ENCODE results near the gene KLHDC3. TPM values are rescaled to one million over a fixed set of nuclear protein-coding genes. Genes with fewer than 3 reads are reported as not detected.
A peak's percentile ranks its signal among the peaks of the same experiment; 100 is the strongest.

The KLHDC3 gene
- polyA plus RNA-seq, result 60.3 TPM

- H3K27me3 Mint-ChIP-seq, result no peaks in the 10 kb centered on the region
- peak within 1 kb of the TSS; percentile 37 to 94 (median 60) for H3K27ac Mint-ChIP-seq
- peaks cover 17 to 37% (median 35%) of the 10 kb centered on the region in 3 donors for H3K4me1 Mint-ChIP-seq
- H3K4me3 Mint-ChIP-seq, result peak within 1 kb of the TSS; percentile 82 to 95 (median 92)
- H3K36me3 Mint-ChIP-seq, result peaks cover 2% of the 10 kb centered on the region
- no peaks in the 10 kb centered on the region for H3K9me3 Mint-ChIP-seq
These were observed at the start of gene KLHDC3, which contains the start of gene MEA1 for GRCh38 chr6:43013843-43014433. TSS of gene KLHDC3 (plus strand) at chr6:43014249. CDS start at chr6:43017193, 2,944 bp downstream. TSS of gene MEA1 (minus strand) at chr6:43013946. CDS start at chr6:43013813, 133 bp downstream.

- Mint-ChIP-seq H3K9me3 (no peaks in the 10 kb centered on the region), H3K27ac (no peak overlapping the region), H3K4me1 (peaks cover 0 to 4% (median 0%) of the 10 kb centered on the region in 3 donors), H3K27me3 (no peaks in the 10 kb centered on the region), H3K4me3 (no peak overlapping the region), H3K36me3 (peaks cover 4% of the 10 kb centered on the region)
These were observed 47.5 kb upstream of the KLHDC3 start for GRCh38 chr6:42966571-42966970.

- no peak overlapping the region for H3K4me3 Mint-ChIP-seq
- H3K9me3 Mint-ChIP-seq, result no peaks in the 10 kb centered on the region
- H3K4me1 Mint-ChIP-seq, result peaks cover 0 to 2% (median 0%) of the 10 kb centered on the region in 3 donors
- H3K36me3 Mint-ChIP-seq, result peaks cover 4% of the 10 kb centered on the region
- H3K27me3 Mint-ChIP-seq, result no peaks in the 10 kb centered on the region
- no peak overlapping the region for H3K27ac Mint-ChIP-seq
These were observed 46.8 kb upstream of the KLHDC3 start for GRCh38 chr6:42967228-42967627.

GRCh38 chr6:42968126-42968701 is 45.8 kb upstream of the KLHDC3 start:
- H3K36me3 Mint-ChIP-seq, result peaks cover 4% of the 10 kb centered on the region
- no peaks in the 10 kb centered on the region for H3K9me3 Mint-ChIP-seq
- H3K4me1 Mint-ChIP-seq, result peaks cover 0 to 2% (median 0%) of the 10 kb centered on the region in 3 donors

GRCh38 chr6:42968783-42969182 is 45.3 kb upstream of the KLHDC3 start:
- H3K36me3 Mint-ChIP-seq, result peaks cover 4% of the 10 kb centered on the region
- peaks cover 0 to 2% (median 0%) of the 10 kb centered on the region in 3 donors for H3K4me1 Mint-ChIP-seq

More at GRCh38 chr6:42968126-42968701, 45.8 kb upstream of the KLHDC3 start:
- no peak overlapping the region for H3K27ac Mint-ChIP-seq
- H3K4me3 Mint-ChIP-seq, result no peak overlapping the region
- no peaks in the 10 kb centered on the region for H3K27me3 Mint-ChIP-seq

GRCh38 chr6:42969431-42969830 is 44.6 kb upstream of the KLHDC3 start:
- Mint-ChIP-seq H3K27ac (no peak overlapping the region), H3K27me3 (no peaks in the 10 kb centered on the region), H3K4me1 (peaks cover 0 to 2% (median 0%) of the 10 kb centered on the region in 3 donors), H3K36me3 (peaks cover 4% of the 10 kb centered on the region), H3K9me3 (no peaks in the 10 kb centered on the region), H3K4me3 (no peak overlapping the region)

More at GRCh38 chr6:42968783-42969182, 45.3 kb upstream of the KLHDC3 start:
- Mint-ChIP-seq H3K9me3 (no peaks in the 10 kb centered on the region), H3K27me3 (no peaks in the 10 kb centered on the region), H3K4me3 (no peak overlapping the region), H3K27ac (no peak overlapping the region)

- Mint-ChIP-seq H3K27ac (no peak overlapping the region), H3K36me3 (peaks cover 4% of the 10 kb centered on the region), H3K4me1 (peaks cover 0 to 2% (median 1%) of the 10 kb centered on the region in 3 donors), H3K4me3 (no peak overlapping the region), H3K9me3 (no peaks in the 10 kb centered on the region), H3K27me3 (no peaks in the 10 kb centered on the region)
These were observed 44.1 kb upstream of the KLHDC3 start for GRCh38 chr6:42969934-42970333.

GRCh38 chr6:42970871-42971612 is 43.0 kb upstream of the KLHDC3 start:
- Mint-ChIP-seq H3K4me3 (no peak overlapping the region), H3K27ac (no peak overlapping the region), H3K36me3 (peaks cover 4% of the 10 kb centered on the region), H3K4me1 (peaks cover 0 to 6% (median 2%) of the 10 kb centered on the region in 3 donors), H3K9me3 (no peaks in the 10 kb centered on the region), H3K27me3 (no peaks in the 10 kb centered on the region)

- Mint-ChIP-seq H3K27me3 (no peaks in the 10 kb centered on the region), H3K27ac (no peak overlapping the region), H3K4me1 (peaks cover 2 to 9% (median 3%) of the 10 kb centered on the region in 3 donors), H3K9me3 (no peaks in the 10 kb centered on the region), H3K4me3 (no peak overlapping the region), H3K36me3 (no peaks in the 10 kb centered on the region)
These were observed 42.2 kb upstream of the KLHDC3 start for GRCh38 chr6:42971746-42972327.

GRCh38 chr6:42973926-42974325 is 40.1 kb upstream of the KLHDC3 start:
- H3K27ac Mint-ChIP-seq, result no peak overlapping the region
- peaks cover 8 to 17% (median 10%) of the 10 kb centered on the region in 3 donors for H3K4me1 Mint-ChIP-seq
- H3K4me3 Mint-ChIP-seq, result peak overlapping the region in 2 of 4 donors; percentile 11 to 60
- H3K36me3 Mint-ChIP-seq, result no peaks in the 10 kb centered on the region
- no peaks in the 10 kb centered on the region for H3K27me3 Mint-ChIP-seq
- no peaks in the 10 kb centered on the region for H3K9me3 Mint-ChIP-seq

- H3K9me3 Mint-ChIP-seq, result no peaks in the 10 kb centered on the region
- H3K27me3 Mint-ChIP-seq, result no peaks in the 10 kb centered on the region
- no peaks in the 10 kb centered on the region for H3K36me3 Mint-ChIP-seq
- no peak overlapping the region for H3K4me3 Mint-ChIP-seq
- H3K27ac Mint-ChIP-seq, result no peak overlapping the region
- peaks cover 17 to 25% (median 19%) of the 10 kb centered on the region in 3 donors for H3K4me1 Mint-ChIP-seq
These were observed 39.0 kb upstream of the KLHDC3 start for GRCh38 chr6:42974919-42975505.

GRCh38 chr6:42978487-42978838 is 35.6 kb upstream of the KLHDC3 start:
- H3K27me3 Mint-ChIP-seq, result no peaks in the 10 kb centered on the region
- peak overlapping the region; percentile 77 to 95 (median 86) for H3K4me3 Mint-ChIP-seq
- no peaks in the 10 kb centered on the region for H3K9me3 Mint-ChIP-seq
- peaks cover 22 to 26% (median 23%) of the 10 kb centered on the region in 3 donors for H3K4me1 Mint-ChIP-seq
- H3K36me3 Mint-ChIP-seq, result no peaks in the 10 kb centered on the region
- peak overlapping the region in 2 of 3 donors; percentile 56 to 95 for H3K27ac Mint-ChIP-seq

- Mint-ChIP-seq H3K4me1 (peaks cover 26 to 30% (median 26%) of the 10 kb centered on the region in 3 donors), H3K9me3 (no peaks in the 10 kb centered on the region)
These were observed 35.1 kb upstream of the KLHDC3 start, which contains the start of gene PEX6 for GRCh38 chr6:42978839-42979522. TSS of gene PEX6 (minus strand) at chr6:42979181. CDS start at chr6:42979150, 31 bp downstream.

More at GRCh38 chr6:42978839-42979522, 35.1 kb upstream of the KLHDC3 start, which contains the start of gene PEX6:
- H3K27me3 Mint-ChIP-seq, result no peaks in the 10 kb centered on the region
- no peaks in the 10 kb centered on the region for H3K36me3 Mint-ChIP-seq
- peak within 1 kb of the TSS; percentile 94 to 99 (median 98) for H3K4me3 Mint-ChIP-seq
- peak within 1 kb of the TSS; percentile 84 to 97 (median 94) for H3K27ac Mint-ChIP-seq

All from IgD-negative memory B cell (primary cell).